PC-9 (cell line): Measurements from ENCODE around the gene STOML1. TPM values are rescaled to one million over a fixed set of nuclear protein-coding genes. Genes with fewer than 3 reads are reported as not detected.

Experiments
- BruUV-seq: library from RNA; stranded (reverse); fragments of 400-500 nt; replicated peaks from 2 replicates; lab custom pipeline; 2021; lab: Mats Ljungman, UMichigan
- CTCF ChIA-PET: fragments of 300-600 bp; sonication (Branson Sonifier 250); formaldehyde crosslinking; loops from one replicate; lab custom pipeline; 2022; ENCODE audit warnings: antibody characterized with exemption; lab: Charles Lee
- POLR2A ChIA-PET: fragments of 300-600 bp; sonication (Branson Sonifier 250); formaldehyde crosslinking; loops from one replicate; lab custom pipeline; 2022; ENCODE audit warnings: antibody characterized with exemption; ENCODE audit not compliant: unreplicated experiment; lab: Charles Lee
- DNase-seq, 2 experiments: peaks; one replicate each; pipeline versions ENCODE4 v3.0.0 to v3.0.0-alpha.2; 2015 to 2022; ENCODE audit warnings: mixed read lengths in 1 of 2
- H2AFZ ChIP-seq: fragments of 200-600 bp; sonication (generic); 2 replicates; pipeline ENCODE4 v1.8.1; 2017; ENCODE audit warnings: antibody characterized with exemption
- H3F3A ChIP-seq: fragments of 200-600 bp; sonication (generic); 2 replicates; pipeline ENCODE4 v1.8.1; 2017; ENCODE audit warnings: antibody characterized with exemption, mild to moderate bottlenecking, low read depth; ENCODE audit not compliant: insufficient read depth
- H3K27ac ChIP-seq: fragments of 200-600 bp; sonication (generic); 2 replicates; pipeline ENCODE4 v1.6.1; 2016; ENCODE audit warnings: mixed run types
- H3K27me3 ChIP-seq: fragments of 200-600 bp; sonication (generic); 2 replicates; pipeline ENCODE4 v1.6.1; 2016; ENCODE audit warnings: low read depth, mixed run types; ENCODE audit not compliant: insufficient read depth
- H3K36me3 ChIP-seq: fragments of 200-600 bp; sonication (generic); 2 replicates; pipeline ENCODE4 v1.6.1; 2016; ENCODE audit warnings: low read depth, mixed run types
- H3K4me1 ChIP-seq: fragments of 200-600 bp; sonication (generic); replicated peaks from 2 replicates; pipeline ENCODE4 v1.6.1; 2016; ENCODE audit warnings: mixed run types; ENCODE audit not compliant: insufficient read depth
- H3K4me2 ChIP-seq: fragments of 200-600 bp; sonication (generic); 2 replicates; pipeline ENCODE4 v1.6.1; 2017; ENCODE audit warnings: mixed run types
- H3K4me3 ChIP-seq: fragments of 200-600 bp; sonication (generic); 2 replicates; pipeline ENCODE4 v1.6.1; 2016; ENCODE audit warnings: mixed run types
- H3K79me2 ChIP-seq: fragments of 200-600 bp; sonication (generic); 2 replicates; pipeline ENCODE4 v1.6.1; 2017; ENCODE audit warnings: low read depth, mixed run types
- H3K9me2 ChIP-seq: fragments of 200-600 bp; sonication (generic); 2 replicates; pipeline ENCODE4 v1.8.1; 2017; ENCODE audit warnings: mild to moderate bottlenecking; ENCODE audit not compliant: insufficient read depth
- H3K9me3 ChIP-seq: fragments of 200-600 bp; sonication (generic); 2 replicates; pipeline ENCODE4 v1.8.1; 2016; ENCODE audit warnings: low read depth; ENCODE audit not compliant: insufficient read depth
- H4K20me1 ChIP-seq: fragments of 200-600 bp; sonication (generic); 2 replicates; pipeline ENCODE4 v1.8.1; 2017; ENCODE audit not compliant: insufficient read depth
- CTCF ChIP-seq: fragments of 200-600 bp; sonication (generic); conservative IDR thresholded peaks from 2 replicates; pipeline ENCODE4 v1.6.1; 2017; ENCODE audit warnings: mixed run types, antibody characterized with exemption, mild to moderate bottlenecking, moderate library complexity
- EZH2 ChIP-seq: fragments of 200-600 bp; sonication (generic); IDR thresholded peaks from 2 replicates; pipeline ENCODE4 v1.8.0; 2017; ENCODE audit warnings: antibody characterized with exemption, low read depth
- intact Hi-C: fragments of 100-400 bp; cut with micrococcal nuclease; formaldehyde crosslinking; loops from one replicate; pipeline ENCODE4 v1.10.0; 2022; ENCODE audit not compliant: unreplicated experiment
- total RNA-seq: library from RNA; stranded (reverse); gene quantifications from 2 replicates; pipeline ENCODE4 v1.2.3, GENCODE V29; 2021

The STOML1 gene
- total RNA-seq, 1 experiment from 2014 or later: 6.1 TPM

GRCh38 chr15:73952171-73952912 is 39.8 kb downstream of the STOML1 start:
- Histone ChIP-seq H2AFZ (no peak overlapping the region), H3K27me3 (no peaks in the 10 kb centered on the region), H4K20me1 (no peaks in the 10 kb centered on the region), H3K36me3 (peaks cover 13% of the 10 kb centered on the region; the same call in 1 of the 2 replicates), H3K9me2 (no peaks in the 10 kb centered on the region), H3K4me1 (peaks cover 20% of the 10 kb centered on the region), H3K4me2 (no peak overlapping the region), H3K79me2 (no peaks in the 10 kb centered on the region), H3K4me3 (no peak overlapping the region), H3F3A (peaks cover 48% of the 10 kb centered on the region; the same call in 1 of the 2 replicates), H3K27ac (no peak overlapping the region), H3K9me3 (no peaks in the 10 kb centered on the region)
- no peak for TF ChIP-seq EZH2
- DNase-seq: no peak
- no TSS peak for BruUV-seq
- CTCF ChIA-PET: interaction anchor here (0.6 to 2.2 kb wide), 2 partner anchors 12 to 24 kb away, joined by 5 to 9 read pairs; no protein-coding TSS in a partner anchor
- intact Hi-C loops: no loop called here
- POLR2A ChIA-PET: no interaction called here

- no TSS peak for BruUV-seq
- Histone ChIP-seq H3K27ac (no peak overlapping the region), H3K27me3 (no peaks in the 10 kb centered on the region), H3F3A (peaks cover 43% of the 10 kb centered on the region; the same call in 1 of the 2 replicates), H3K79me2 (no peaks in the 10 kb centered on the region), H3K36me3 (peaks cover 20% of the 10 kb centered on the region), H4K20me1 (no peaks in the 10 kb centered on the region), H3K9me2 (no peaks in the 10 kb centered on the region), H3K9me3 (no peaks in the 10 kb centered on the region), H3K4me1 (peaks cover 15% of the 10 kb centered on the region), H3K4me2 (no peak overlapping the region), H2AFZ (no peak overlapping the region), H3K4me3 (no peak overlapping the region)
- POLR2A ChIA-PET: interaction anchor here (0.8 kb wide), 1 partner anchor 21 kb away, joined by 25 read pairs; no protein-coding TSS in a partner anchor
- intact Hi-C loops: loop anchor here (2.0 kb wide), 1 partner anchor 371 kb away; no protein-coding TSS in a partner anchor
- CTCF ChIA-PET: interaction anchor here (0.6 to 2.2 kb wide), 6 partner anchors 10 to 1641 kb away, joined by 3 to 9 read pairs (median 5); no protein-coding TSS in a partner anchor
- DNase-seq: no peak
- TF ChIP-seq EZH2 (no peak), CTCF (no peak)
Observed at GRCh38 chr15:73951601-73952000, 40.5 kb downstream of the STOML1 start.

DNA sequence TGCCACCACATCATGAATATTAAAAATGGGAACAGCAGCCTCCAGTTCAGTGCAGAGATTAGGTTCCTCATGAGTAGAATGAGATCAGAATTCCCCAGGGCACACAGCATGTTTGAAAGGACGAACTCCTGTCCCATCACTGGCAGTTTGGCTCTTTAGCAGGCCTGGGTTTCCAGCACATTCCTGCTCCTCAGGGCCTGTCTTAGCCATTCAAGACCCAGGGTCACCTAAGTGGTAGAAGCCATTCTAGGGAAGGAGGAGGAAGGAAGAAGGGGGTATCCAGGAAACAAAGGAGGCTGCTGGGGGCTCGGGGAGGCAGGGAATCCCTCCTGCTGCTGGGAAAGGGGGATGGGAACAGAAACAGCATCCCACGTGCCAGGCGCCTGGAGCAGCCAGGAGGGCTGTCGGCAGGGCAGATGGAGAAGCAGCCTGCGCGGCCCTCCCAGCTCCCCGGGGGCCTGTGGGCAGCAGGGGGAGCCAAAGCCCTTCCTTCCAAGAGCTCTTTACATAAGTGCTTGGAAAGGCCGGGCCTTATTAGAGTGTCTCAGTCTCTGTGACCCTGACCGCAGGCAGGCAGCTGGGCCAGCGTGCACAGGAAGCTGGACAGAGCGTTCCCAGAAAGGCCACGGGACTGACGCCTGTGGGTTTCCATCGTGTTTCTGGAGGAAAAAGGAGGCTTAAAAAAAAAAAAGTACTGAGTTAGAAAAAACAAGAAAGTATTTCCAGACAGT is 41.1 kb downstream of the STOML1 start:
- Histone ChIP-seq H3K27me3 (no peaks in the 10 kb centered on the region), H4K20me1 (no peaks in the 10 kb centered on the region), H3K36me3 (peaks cover 23% of the 10 kb centered on the region), H3K4me1 (peaks cover 9% of the 10 kb centered on the region), H3K4me2 (no peak overlapping the region), H3K4me3 (no peak overlapping the region), H3K27ac (no peak overlapping the region), H2AFZ (no peak overlapping the region), H3K79me2 (no peaks in the 10 kb centered on the region), H3F3A (peaks cover 37% of the 10 kb centered on the region; the same call in 1 of the 2 replicates), H3K9me2 (no peaks in the 10 kb centered on the region), H3K9me3 (no peaks in the 10 kb centered on the region)
- intact Hi-C loops: loop anchor here (2.0 kb wide), 1 partner anchor 372 kb away; no protein-coding TSS in a partner anchor
- BruUV-seq: no TSS peak
- ChIA-PET CTCF (interaction anchor here (0.6 to 2.2 kb wide), 10 partner anchors 10 to 1640 kb away, joined by 3 to 9 read pairs (median 4); no protein-coding TSS in a partner anchor), POLR2A (interaction anchor here (0.7 to 0.8 kb wide), 2 partner anchors 22 to 408 kb away, joined by 3 to 25 read pairs; no protein-coding TSS in a partner anchor)
- no peak for TF ChIP-seq EZH2
- peak; percentile 54 for TF ChIP-seq CTCF
- peak in 1 of 2 experiments; percentile 79 for DNase-seq
